ENCODE results near the gene TICAM1. TPM values are rescaled to one million over a fixed set of nuclear protein-coding genes. Genes with fewer than 3 reads are reported as not detected.

The TICAM1 gene
- total RNA-seq, 1 experiment from 2014 or later = 0.61 TPM

DNA sequence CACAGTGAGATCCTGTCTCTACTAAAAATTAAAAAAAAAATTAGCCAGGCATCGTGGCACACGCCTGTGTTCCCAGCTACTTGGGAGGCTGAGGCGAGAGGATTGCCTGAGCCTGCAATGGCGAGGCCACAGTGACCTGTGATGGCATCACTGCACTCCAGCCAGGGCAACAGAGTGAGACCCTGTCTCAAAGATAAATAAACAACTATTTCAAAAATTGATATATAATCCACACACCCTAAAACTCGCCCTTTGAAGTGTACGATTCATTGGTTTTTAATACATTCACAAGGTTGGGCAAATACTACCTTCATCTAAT lies 12.1 kb upstream of the TICAM1 start (continued):
- TF ChIP-seq, protein P1, sequence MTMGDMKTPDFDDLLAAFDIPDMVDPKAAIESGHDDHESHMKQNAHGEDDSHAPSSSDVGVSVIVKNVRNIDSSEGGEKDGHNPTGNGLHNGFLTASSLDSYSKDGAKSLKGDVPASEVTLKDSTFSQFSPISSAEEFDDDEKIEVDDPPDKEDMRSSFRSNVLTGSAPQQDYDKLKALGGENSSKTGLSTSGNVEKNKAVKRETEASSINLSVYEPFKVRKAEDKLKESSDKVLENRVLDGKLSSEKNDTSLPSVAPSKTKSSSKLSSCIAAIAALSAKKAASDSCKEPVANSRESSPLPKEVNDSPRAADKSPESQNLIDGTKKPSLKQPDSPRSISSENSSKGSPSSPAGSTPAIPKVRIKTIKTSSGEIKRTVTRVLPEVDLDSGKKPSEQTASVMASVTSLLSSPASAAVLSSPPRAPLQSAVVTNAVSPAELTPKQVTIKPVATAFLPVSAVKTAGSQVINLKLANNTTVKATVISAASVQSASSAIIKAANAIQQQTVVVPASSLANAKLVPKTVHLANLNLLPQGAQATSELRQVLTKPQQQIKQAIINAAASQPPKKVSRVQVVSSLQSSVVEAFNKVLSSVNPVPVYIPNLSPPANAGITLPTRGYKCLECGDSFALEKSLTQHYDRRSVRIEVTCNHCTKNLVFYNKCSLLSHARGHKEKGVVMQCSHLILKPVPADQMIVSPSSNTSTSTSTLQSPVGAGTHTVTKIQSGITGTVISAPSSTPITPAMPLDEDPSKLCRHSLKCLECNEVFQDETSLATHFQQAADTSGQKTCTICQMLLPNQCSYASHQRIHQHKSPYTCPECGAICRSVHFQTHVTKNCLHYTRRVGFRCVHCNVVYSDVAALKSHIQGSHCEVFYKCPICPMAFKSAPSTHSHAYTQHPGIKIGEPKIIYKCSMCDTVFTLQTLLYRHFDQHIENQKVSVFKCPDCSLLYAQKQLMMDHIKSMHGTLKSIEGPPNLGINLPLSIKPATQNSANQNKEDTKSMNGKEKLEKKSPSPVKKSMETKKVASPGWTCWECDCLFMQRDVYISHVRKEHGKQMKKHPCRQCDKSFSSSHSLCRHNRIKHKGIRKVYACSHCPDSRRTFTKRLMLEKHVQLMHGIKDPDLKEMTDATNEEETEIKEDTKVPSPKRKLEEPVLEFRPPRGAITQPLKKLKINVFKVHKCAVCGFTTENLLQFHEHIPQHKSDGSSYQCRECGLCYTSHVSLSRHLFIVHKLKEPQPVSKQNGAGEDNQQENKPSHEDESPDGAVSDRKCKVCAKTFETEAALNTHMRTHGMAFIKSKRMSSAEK (CRISPR knock-in tag; IDR thresholded peaks at IDR 0.05; ENCODE audit: borderline replicate concordance) = no peak
- TF ChIP-seq, protein P2, sequence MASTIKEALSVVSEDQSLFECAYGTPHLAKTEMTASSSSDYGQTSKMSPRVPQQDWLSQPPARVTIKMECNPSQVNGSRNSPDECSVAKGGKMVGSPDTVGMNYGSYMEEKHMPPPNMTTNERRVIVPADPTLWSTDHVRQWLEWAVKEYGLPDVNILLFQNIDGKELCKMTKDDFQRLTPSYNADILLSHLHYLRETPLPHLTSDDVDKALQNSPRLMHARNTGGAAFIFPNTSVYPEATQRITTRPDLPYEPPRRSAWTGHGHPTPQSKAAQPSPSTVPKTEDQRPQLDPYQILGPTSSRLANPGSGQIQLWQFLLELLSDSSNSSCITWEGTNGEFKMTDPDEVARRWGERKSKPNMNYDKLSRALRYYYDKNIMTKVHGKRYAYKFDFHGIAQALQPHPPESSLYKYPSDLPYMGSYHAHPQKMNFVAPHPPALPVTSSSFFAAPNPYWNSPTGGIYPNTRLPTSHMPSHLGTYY (CRISPR knock-in tag; IDR thresholded peaks at IDR 0.05) = no peak
- TF ChIP-seq, protein P3, sequence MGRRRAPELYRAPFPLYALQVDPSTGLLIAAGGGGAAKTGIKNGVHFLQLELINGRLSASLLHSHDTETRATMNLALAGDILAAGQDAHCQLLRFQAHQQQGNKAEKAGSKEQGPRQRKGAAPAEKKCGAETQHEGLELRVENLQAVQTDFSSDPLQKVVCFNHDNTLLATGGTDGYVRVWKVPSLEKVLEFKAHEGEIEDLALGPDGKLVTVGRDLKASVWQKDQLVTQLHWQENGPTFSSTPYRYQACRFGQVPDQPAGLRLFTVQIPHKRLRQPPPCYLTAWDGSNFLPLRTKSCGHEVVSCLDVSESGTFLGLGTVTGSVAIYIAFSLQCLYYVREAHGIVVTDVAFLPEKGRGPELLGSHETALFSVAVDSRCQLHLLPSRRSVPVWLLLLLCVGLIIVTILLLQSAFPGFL (CRISPR knock-in tag; IDR thresholded peaks at IDR 0.05; ENCODE audit: borderline replicate concordance) = no peak
- TF ChIP-seq MYBL2 (CRISPR knock-in tag; IDR thresholded peaks at IDR 0.05) (no peak), NFE2L1 (CRISPR knock-in tag; IDR thresholded peaks at IDR 0.05) (no peak), CBFB (CRISPR knock-in tag; IDR thresholded peaks at IDR 0.05; ENCODE audit: low read depth) (no peak)
- TF ChIP-seq, protein P4, sequence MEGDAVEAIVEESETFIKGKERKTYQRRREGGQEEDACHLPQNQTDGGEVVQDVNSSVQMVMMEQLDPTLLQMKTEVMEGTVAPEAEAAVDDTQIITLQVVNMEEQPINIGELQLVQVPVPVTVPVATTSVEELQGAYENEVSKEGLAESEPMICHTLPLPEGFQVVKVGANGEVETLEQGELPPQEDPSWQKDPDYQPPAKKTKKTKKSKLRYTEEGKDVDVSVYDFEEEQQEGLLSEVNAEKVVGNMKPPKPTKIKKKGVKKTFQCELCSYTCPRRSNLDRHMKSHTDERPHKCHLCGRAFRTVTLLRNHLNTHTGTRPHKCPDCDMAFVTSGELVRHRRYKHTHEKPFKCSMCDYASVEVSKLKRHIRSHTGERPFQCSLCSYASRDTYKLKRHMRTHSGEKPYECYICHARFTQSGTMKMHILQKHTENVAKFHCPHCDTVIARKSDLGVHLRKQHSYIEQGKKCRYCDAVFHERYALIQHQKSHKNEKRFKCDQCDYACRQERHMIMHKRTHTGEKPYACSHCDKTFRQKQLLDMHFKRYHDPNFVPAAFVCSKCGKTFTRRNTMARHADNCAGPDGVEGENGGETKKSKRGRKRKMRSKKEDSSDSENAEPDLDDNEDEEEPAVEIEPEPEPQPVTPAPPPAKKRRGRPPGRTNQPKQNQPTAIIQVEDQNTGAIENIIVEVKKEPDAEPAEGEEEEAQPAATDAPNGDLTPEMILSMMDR (IDR thresholded peaks at IDR 0.05) = no peak

DNA sequence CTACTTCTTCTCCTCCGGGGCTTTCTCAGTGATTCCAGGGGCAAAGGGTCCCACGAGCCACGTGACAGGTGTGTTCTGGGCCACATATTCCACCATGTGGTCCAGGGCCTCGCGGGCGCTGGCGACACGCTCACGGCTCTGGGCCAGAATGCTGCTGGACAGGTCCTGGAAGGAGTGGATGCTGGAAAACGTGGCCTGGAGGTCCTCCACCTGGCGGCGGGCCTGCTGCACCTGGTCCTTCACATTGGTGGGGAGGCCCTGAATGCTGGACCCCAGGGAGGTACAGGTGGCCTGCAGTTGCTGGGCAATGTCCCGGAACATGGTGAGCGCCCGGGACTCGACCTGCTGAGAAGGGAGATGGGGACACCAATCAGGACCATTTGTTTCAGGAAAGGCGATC lies 7.7 kb upstream of the TICAM1 start:
- ChIA-PET CTCF (interaction anchor here (0.7 to 1.2 kb wide), 2 partner anchors 15 to 161 kb away, joined by 3 read pairs; no protein-coding TSS in a partner anchor), POLR2A (no interaction called here)
- H3K27me3 Mint-ChIP-seq (ENCODE audit: low read depth) = no peaks in the 10 kb centered on the region
- H3K27ac Mint-ChIP-seq = no peak overlapping the region
- no peaks in the 10 kb centered on the region for H3K4me1 Mint-ChIP-seq
- H3K9me3 Mint-ChIP-seq = no peaks in the 10 kb centered on the region
- ATAC-seq (no peak), DNase-seq (ENCODE audit: low spot score) (no peak)
- H3K36me3 Mint-ChIP-seq = peaks cover 52% of the 10 kb centered on the region
- no peak overlapping the region for H3K4me3 Mint-ChIP-seq
- TF ChIP-seq, protein P5, sequence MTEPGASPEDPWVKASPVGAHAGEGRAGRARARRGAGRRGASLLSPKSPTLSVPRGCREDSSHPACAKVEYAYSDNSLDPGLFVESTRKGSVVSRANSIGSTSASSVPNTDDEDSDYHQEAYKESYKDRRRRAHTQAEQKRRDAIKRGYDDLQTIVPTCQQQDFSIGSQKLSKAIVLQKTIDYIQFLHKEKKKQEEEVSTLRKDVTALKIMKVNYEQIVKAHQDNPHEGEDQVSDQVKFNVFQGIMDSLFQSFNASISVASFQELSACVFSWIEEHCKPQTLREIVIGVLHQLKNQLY (CRISPR knock-in tag; IDR thresholded peaks at IDR 0.05) = no peak
- TF ChIP-seq NR1H2 (CRISPR knock-in tag; IDR thresholded peaks at IDR 0.05) (no peak), ZNF671 (CRISPR knock-in tag; IDR thresholded peaks at IDR 0.05) (no peak), TP53 (CRISPR knock-in tag; IDR thresholded peaks at IDR 0.05) (no peak), HMGA2 (CRISPR knock-in tag; IDR thresholded peaks at IDR 0.05) (no peak), ZNF423 (CRISPR knock-in tag; IDR thresholded peaks at IDR 0.05) (no peak), ZNF416 (CRISPR knock-in tag; IDR thresholded peaks at IDR 0.05) (no peak), RELA (CRISPR knock-in tag; IDR thresholded peaks at IDR 0.05; ENCODE audit: borderline replicate concordance) (no peak), FOXK1 (CRISPR knock-in tag; IDR thresholded peaks at IDR 0.05) (no peak), CREM (CRISPR knock-in tag; IDR thresholded peaks at IDR 0.05) (no peak), SMAD4 (CRISPR knock-in tag; IDR thresholded peaks at IDR 0.05) (no peak), NFYB (CRISPR knock-in tag; conservative IDR thresholded peaks at IDR 0.05; ENCODE audit: low read depth) (no peak), FOXJ3 (CRISPR knock-in tag; IDR thresholded peaks at IDR 0.05; ENCODE audit: borderline replicate concordance) (no peak), OVOL2 (CRISPR knock-in tag; IDR thresholded peaks at IDR 0.05; ENCODE audit: borderline replicate concordance) (no peak), RORB (CRISPR knock-in tag; IDR thresholded peaks at IDR 0.05) (no peak)
- TF ChIP-seq, protein P6, sequence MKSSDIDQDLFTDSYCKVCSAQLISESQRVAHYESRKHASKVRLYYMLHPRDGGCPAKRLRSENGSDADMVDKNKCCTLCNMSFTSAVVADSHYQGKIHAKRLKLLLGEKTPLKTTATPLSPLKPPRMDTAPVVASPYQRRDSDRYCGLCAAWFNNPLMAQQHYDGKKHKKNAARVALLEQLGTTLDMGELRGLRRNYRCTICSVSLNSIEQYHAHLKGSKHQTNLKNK (CRISPR knock-in tag; IDR thresholded peaks at IDR 0.05) = no peak
- TF ChIP-seq, protein P7, sequence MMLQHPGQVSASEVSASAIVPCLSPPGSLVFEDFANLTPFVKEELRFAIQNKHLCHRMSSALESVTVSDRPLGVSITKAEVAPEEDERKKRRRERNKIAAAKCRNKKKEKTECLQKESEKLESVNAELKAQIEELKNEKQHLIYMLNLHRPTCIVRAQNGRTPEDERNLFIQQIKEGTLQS (CRISPR knock-in tag; conservative IDR thresholded peaks at IDR 0.05) = no peak
- TF ChIP-seq, protein P8, sequence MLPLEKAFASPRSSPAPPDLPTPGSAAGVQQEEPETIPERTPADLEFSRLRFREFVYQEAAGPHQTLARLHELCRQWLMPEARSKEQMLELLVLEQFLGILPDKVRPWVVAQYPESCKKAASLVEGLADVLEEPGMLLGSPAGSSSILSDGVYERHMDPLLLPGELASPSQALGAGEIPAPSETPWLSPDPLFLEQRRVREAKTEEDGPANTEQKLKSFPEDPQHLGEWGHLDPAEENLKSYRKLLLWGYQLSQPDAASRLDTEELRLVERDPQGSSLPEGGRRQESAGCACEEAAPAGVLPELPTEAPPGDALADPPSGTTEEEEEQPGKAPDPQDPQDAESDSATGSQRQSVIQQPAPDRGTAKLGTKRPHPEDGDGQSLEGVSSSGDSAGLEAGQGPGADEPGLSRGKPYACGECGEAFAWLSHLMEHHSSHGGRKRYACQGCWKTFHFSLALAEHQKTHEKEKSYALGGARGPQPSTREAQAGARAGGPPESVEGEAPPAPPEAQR (CRISPR knock-in tag; IDR thresholded peaks at IDR 0.05) = no peak
